ENCODE data around the gene CEPT1. TPM values are rescaled to one million over a fixed set of nuclear protein-coding genes. Genes with fewer than 3 reads are reported as not detected.

CEPT1 gene
- total and polyA plus RNA-seq, 10 of the 15 experiments (the other 5 are each of a cell fraction or from before 2014, with no cell fraction given), result 29.4 to 77.9 (median 54.8) TPM

DNA sequence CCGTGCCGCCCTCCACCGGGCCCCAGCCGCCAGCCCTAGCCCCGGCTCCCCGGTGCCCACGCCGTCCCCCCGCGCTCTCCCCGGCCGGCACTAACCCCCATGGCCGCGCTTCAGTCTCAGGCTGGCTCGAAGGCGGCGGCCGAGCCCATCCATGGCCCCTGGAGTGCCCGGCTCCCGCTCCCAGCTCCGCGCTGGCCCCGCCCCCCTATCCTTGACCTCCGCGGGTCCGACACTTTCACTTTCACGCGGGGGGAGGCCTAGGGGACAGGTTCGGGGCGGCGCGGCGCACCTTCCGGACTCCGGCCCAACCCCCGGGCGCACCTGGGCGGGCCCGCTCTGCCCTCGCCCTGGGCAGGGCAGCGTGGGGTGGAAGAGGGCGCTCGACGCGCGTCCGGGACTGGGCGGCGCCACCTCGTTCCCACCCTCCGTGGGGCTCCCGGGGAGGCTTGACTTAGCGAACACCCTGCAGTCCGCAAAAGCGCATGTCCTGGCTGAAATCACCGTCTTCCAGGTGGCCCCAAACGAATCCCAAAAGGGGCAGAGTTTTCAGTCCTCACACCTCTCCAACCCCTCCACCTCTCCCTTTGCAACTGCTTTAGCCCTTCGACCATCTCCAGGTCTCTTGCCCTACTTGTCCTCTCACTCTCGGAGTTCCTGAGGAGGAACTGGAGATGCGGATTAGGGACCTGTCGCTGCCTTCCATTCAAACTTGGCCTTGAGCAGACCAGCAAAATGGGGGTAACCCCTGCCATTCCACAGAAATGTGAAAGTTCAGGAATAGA, 64.4 kb downstream of the CEPT1 start (continued):
- TF ChIP-seq ZBED1 (IDR thresholded peaks at IDR 0.05; ENCODE audit: borderline replicate concordance), result peak; percentile 64; the same call in 1 of the 2 replicates
- TF ChIP-seq HSF1 (IDR thresholded peaks at IDR 0.05; ENCODE audit: low read depth, low read length), result no peak
- TF ChIP-seq ZNF384 (IDR thresholded peaks at IDR 0.05; ENCODE audit: borderline replicate concordance, low read depth, low read length), result no peak
- TF ChIP-seq BHLHE40 (IDR thresholded peaks at IDR 0.05; ENCODE audit: borderline replicate concordance in 1 of 2, low read depth in 2 of 2, low read length in 1 of 2), result peak; percentile 56 to 75; a peak in 3 of 4 replicates
- peak; percentile 84 for TF ChIP-seq DPF2 (IDR thresholded peaks at IDR 0.05)
- peak; percentile 72 for TF ChIP-seq SMARCA5 (IDR thresholded peaks at IDR 0.05)
- 0 out of 2 replicates have a peak, but pooled peaks have one; percentile 18 for TF ChIP-seq MAX (IDR thresholded peaks at IDR 0.05; ENCODE audit: low read depth, low read length)
- no peak for TF ChIP-seq MTA2 (IDR thresholded peaks at IDR 0.05; ENCODE audit: low read depth)
- TF ChIP-seq RAD21 (IDR thresholded peaks at IDR 0.05; ENCODE audit: insufficient read depth, low read depth, low read length), result no peak
- no peak for TF ChIP-seq ZZZ3 (IDR thresholded peaks at IDR 0.05; ENCODE audit: control insufficient read depth, insufficient read length, low read depth)
- TF ChIP-seq BCL3 (IDR thresholded peaks at IDR 0.05; ENCODE audit: borderline replicate concordance, insufficient read depth, low read depth, low read length, poor library complexity, severe bottlenecking), result peak; percentile 63
- TF ChIP-seq GABPA (IDR thresholded peaks at IDR 0.05; ENCODE audit: low read depth), result no peak
- TF ChIP-seq TARDBP (IDR thresholded peaks at IDR 0.05; ENCODE audit: borderline replicate concordance), result no peak
- no peak for TF ChIP-seq MYC (IDR thresholded peaks at IDR 0.05; ENCODE audit: insufficient read depth, insufficient read length, insufficient replicate concordance, low read length, severe bottlenecking)
- TF ChIP-seq STAT1 (conservative IDR thresholded peaks at IDR 0.05), result no peak
- no peak for TF ChIP-seq CREB1 (IDR thresholded peaks at IDR 0.05; ENCODE audit: low read depth)
- no peak for TF ChIP-seq ZBTB40 (IDR thresholded peaks at IDR 0.05; ENCODE audit: borderline replicate concordance)
- no peak for TF ChIP-seq SRF (IDR thresholded peaks at IDR 0.05; ENCODE audit: low read depth in 2 of 2, low read length in 2 of 2)
- TF ChIP-seq MXI1 (IDR thresholded peaks at IDR 0.05; ENCODE audit: low read depth, low read length), result no peak
- TF ChIP-seq PML (IDR thresholded peaks at IDR 0.05; ENCODE audit: low read length), result no peak
- TF ChIP-seq FOXK2 (IDR thresholded peaks at IDR 0.05), result no peak
- TF ChIP-seq RB1 (IDR thresholded peaks at IDR 0.05; ENCODE audit: borderline replicate concordance), result 0 out of 2 replicates have a peak, but pooled peaks have one; percentile 63
- TF ChIP-seq NFYB (IDR thresholded peaks at IDR 0.05; ENCODE audit: insufficient read depth, low read depth, low read length), result no peak
- no peak for TF ChIP-seq RFX5 (IDR thresholded peaks at IDR 0.05; ENCODE audit: low read depth, low read length)

All from GM12878 (cell line).